Measurements from ENCODE around the gene PRSS27. TPM values are rescaled to one million over a fixed set of nuclear protein-coding genes. Genes with fewer than 3 reads are reported as not detected.
"Not testable (repeated sequence)": the region's sequence is repeated elsewhere in the genome, so short reads cannot be mapped to it uniquely, and the experiment has no call there.

Gene PRSS27
- total and polyA plus RNA-seq, 4 experiments from 2014 or later, result 0.61 to 0.96 TPM; not detected in 2

- CTCF ChIA-PET (ENCODE audit: partially characterized antibody), result no interaction called here
- H3K4me1 ChIP-seq (ENCODE audit: insufficient read depth, low read length), result no peaks in the 10 kb centered on the region
- Mint-ChIP-seq H3K4me1 (no peaks in the 10 kb centered on the region), H3K4me3 (no peak overlapping the region), H3K27ac (no peak overlapping the region), H3K9me3 (peaks cover 0 to 2% (median 0%) of the 10 kb centered on the region in 8 donors), H3K36me3 (peaks cover 17 to 36% of the 10 kb centered on the region in 2 donors), H3K27me3 (no peaks in the 10 kb centered on the region)
- H3K27ac ChIP-seq (ENCODE audit: low read depth, low read length), result no peak overlapping the region
- H3K9me3 ChIP-seq (ENCODE audit: control insufficient read depth in 1 of 2, low read length in 2 of 2), result no peaks in the 10 kb centered on the region
- POLR2A ChIA-PET (ENCODE audit: partially characterized antibody), result no interaction called here
- H3K4me3 ChIP-seq (ENCODE audit: low read length in 2 of 2), result no peak overlapping the region
- intact Hi-C loops (cut with micrococcal nuclease), result no loop called here
- DNase-seq, result peak in 1 of 5 donors; percentile 32
- H3K27me3 ChIP-seq (ENCODE audit: insufficient read depth, low read length), result no peaks in the 10 kb centered on the region
- H3K36me3 ChIP-seq (ENCODE audit: insufficient read depth, low read length), result peaks cover 47% of the 10 kb centered on the region
Measured at GRCh38 chr16:2699791-2700600, 20.0 kb downstream of the PRSS27 start.

DNA sequence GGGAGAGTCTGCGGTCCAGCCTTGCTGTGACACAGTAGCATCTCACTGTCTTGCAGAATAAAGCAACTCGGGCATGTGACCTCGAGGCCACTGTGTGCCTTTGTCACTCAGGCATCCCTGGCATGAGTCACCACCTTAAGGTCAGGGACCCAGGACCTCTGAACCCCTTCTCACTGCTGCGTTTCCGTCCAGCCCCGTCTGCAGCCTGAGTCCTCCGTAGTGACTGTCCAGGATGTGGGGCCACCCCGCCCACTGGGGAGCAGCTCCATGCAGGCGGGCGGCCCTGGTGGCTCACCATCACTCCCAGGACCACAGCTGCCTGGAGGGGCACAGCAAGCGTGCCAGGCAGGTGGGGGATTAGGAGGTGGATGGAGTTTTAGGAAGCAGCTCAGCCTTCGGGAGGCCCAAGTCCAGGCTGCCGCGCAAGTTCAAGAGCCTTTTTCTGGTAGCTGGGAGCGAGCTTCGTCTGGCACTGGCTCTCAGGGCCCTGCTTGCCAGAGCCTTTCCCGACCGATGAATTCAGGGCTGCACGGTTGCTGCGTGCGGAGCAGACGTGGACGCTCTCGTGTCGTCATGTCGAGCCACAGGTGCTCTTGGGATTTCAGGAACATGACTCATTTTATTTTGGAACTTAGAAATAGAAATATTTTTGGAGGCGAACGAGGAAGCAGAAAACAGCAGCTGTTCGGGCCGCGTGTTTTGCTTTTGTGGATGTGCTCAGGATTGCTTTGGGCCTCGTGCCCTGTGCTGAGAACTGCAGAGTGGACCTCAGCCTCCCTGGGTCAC lies 20.9 kb downstream of the PRSS27 start:
- Histone ChIP-seq H3K36me3 (ENCODE audit: insufficient read depth, low read length) (peaks cover 47% of the 10 kb centered on the region), H3K27me3 (ENCODE audit: insufficient read depth, low read length) (no peaks in the 10 kb centered on the region), H3K9me3 (ENCODE audit: control insufficient read depth in 1 of 2, low read length in 2 of 2) (no peaks in the 10 kb centered on the region), H3K4me3 (ENCODE audit: low read length in 2 of 2) (no peak overlapping the region), H3K4me1 (ENCODE audit: insufficient read depth, low read length) (no peaks in the 10 kb centered on the region), H3K27ac (ENCODE audit: low read depth, low read length) (no peak overlapping the region)
- no peak overlapping the region for H3K4me3 Mint-ChIP-seq
- ChIA-PET POLR2A (ENCODE audit: partially characterized antibody) (interaction anchor here (0.6 kb wide), 1 partner anchor 80 kb away, joined by 4 read pairs; no protein-coding TSS in a partner anchor), CTCF (ENCODE audit: partially characterized antibody) (no interaction called here)
- peaks cover 17 to 36% of the 10 kb centered on the region in 2 donors for H3K36me3 Mint-ChIP-seq
- H3K4me1 Mint-ChIP-seq, result no peaks in the 10 kb centered on the region
- DNase-seq, result peak in 1 of 5 donors; percentile 35
- intact Hi-C loops (cut with micrococcal nuclease), result no loop called here
- peaks cover 0 to 2% (median 0%) of the 10 kb centered on the region in 8 donors for H3K9me3 Mint-ChIP-seq
- H3K27me3 Mint-ChIP-seq, result no peaks in the 10 kb centered on the region
- no peak overlapping the region for H3K27ac Mint-ChIP-seq

DNA sequence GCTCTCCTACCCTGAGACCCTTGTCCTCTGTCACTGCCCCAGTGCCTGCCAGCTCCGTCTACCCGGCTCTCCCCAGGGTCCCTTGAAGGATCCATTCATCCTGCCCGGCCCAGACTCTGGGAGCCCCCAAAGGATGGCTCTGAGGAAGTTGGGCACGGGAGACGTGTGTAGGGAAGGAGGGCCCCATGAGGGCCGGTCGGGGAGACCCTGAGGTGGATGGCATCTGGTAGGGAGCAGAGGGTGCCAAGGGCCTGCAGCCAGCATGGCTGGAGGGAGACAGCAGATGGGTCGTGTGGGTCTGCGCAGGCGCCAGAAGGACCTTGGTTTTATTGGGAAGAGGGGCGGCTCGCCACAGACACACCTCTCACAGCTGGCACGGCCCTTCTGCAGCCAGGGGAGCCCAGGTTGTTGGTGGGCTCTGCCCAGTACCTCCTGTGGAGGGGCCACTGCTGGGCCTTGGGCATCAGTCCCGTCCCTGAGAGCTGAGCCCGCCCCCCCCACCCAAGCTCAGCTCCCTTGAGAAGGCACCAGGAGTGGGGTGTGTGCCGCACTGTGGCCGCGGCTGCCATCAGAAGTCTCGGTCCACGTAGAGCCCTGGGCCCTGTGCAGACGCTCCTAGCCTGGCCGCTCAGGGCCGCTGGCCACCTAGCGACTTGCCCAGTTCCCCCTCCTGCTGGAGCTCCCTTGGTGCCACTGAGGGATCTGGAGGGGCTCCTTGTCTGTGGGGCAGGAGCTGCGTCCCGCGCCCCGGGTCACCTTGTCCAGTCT lies 21.7 kb downstream of the PRSS27 start:
- peaks cover 46% of the 10 kb centered on the region for H3K36me3 ChIP-seq (ENCODE audit: insufficient read depth, low read length)
- POLR2A ChIA-PET (ENCODE audit: partially characterized antibody), result no interaction called here
- CTCF ChIA-PET (ENCODE audit: partially characterized antibody), result no interaction called here

GRCh38 chr16:2697401-2697948 lies 22.5 kb downstream of the PRSS27 start:
- intact Hi-C loops (cut with micrococcal nuclease), result no loop called here
- no peaks in the 10 kb centered on the region for H3K27me3 ChIP-seq (ENCODE audit: insufficient read depth, low read length)
- ChIA-PET CTCF (ENCODE audit: partially characterized antibody) (no interaction called here), POLR2A (ENCODE audit: partially characterized antibody) (no interaction called here)
- H3K36me3 ChIP-seq (ENCODE audit: insufficient read depth, low read length), result peaks cover 39% of the 10 kb centered on the region
- Mint-ChIP-seq H3K9me3 (peaks cover 0 to 4% (median 0%) of the 10 kb centered on the region in 8 donors), H3K36me3 (peaks cover 17 to 29% of the 10 kb centered on the region in 2 donors), H3K4me1 (peaks cover 0 to 4% (median under 1%) of the 10 kb centered on the region in 4 donors), H3K4me3 (no peak overlapping the region), H3K27ac (no peak overlapping the region), H3K27me3 (no peaks in the 10 kb centered on the region)
- no peak overlapping the region for H3K4me3 ChIP-seq (ENCODE audit: low read length in 2 of 2)
- no peak overlapping the region for H3K27ac ChIP-seq (ENCODE audit: low read depth, low read length)
- H3K4me1 ChIP-seq (ENCODE audit: insufficient read depth, low read length), result no peaks in the 10 kb centered on the region
- H3K9me3 ChIP-seq (ENCODE audit: control insufficient read depth in 1 of 2, low read length in 2 of 2), result no peaks in the 10 kb centered on the region
- DNase-seq, result peak in 1 of 5 donors; percentile 6

More for the DNA sequence above, 21.7 kb downstream of the PRSS27 start:
- no peak overlapping the region for H3K4me3 Mint-ChIP-seq
- no peak overlapping the region for H3K27ac Mint-ChIP-seq
- no peaks in the 10 kb centered on the region for H3K27me3 Mint-ChIP-seq
- H3K9me3 Mint-ChIP-seq, result peaks cover 0 to 4% (median 0%) of the 10 kb centered on the region in 8 donors
- peak in 1 of 5 donors; percentile 22 for DNase-seq
- H3K4me1 Mint-ChIP-seq, result peaks cover 0 to 4% (median under 1%) of the 10 kb centered on the region in 4 donors
- Histone ChIP-seq H3K27ac (ENCODE audit: low read depth, low read length) (no peak overlapping the region), H3K27me3 (ENCODE audit: insufficient read depth, low read length) (no peaks in the 10 kb centered on the region), H3K4me1 (ENCODE audit: insufficient read depth, low read length) (no peaks in the 10 kb centered on the region), H3K9me3 (ENCODE audit: control insufficient read depth in 1 of 2, low read length in 2 of 2) (no peaks in the 10 kb centered on the region), H3K4me3 (ENCODE audit: low read length in 2 of 2) (no peak overlapping the region)
- H3K36me3 Mint-ChIP-seq, result peaks cover 17 to 33% of the 10 kb centered on the region in 2 donors
- intact Hi-C loops (cut with micrococcal nuclease), result no loop called here

- intact Hi-C loops (cut with micrococcal nuclease); H3K4me3 Mint-ChIP-seq; H3K9me3 Mint-ChIP-seq; POLR2A ChIA-PET (ENCODE audit: partially characterized antibody); H3K9me3 ChIP-seq (ENCODE audit: control insufficient read depth in 1 of 2, low read length in 2 of 2); H3K27ac ChIP-seq (ENCODE audit: low read depth, low read length); H3K27ac Mint-ChIP-seq; DNase-seq; H3K4me1 ChIP-seq (ENCODE audit: insufficient read depth, low read length); H3K4me3 ChIP-seq (ENCODE audit: low read length in 2 of 2); H3K27me3 ChIP-seq (ENCODE audit: insufficient read depth, low read length); CTCF ChIA-PET (ENCODE audit: partially characterized antibody); H3K27me3 Mint-ChIP-seq; H3K4me1 Mint-ChIP-seq: not testable (repeated sequence)
- peaks cover 35% of the 10 kb centered on the region for H3K36me3 ChIP-seq (ENCODE audit: insufficient read depth, low read length)
- H3K36me3 Mint-ChIP-seq, result peaks cover 17 to 24% of the 10 kb centered on the region in 2 donors
Measured at GRCh38 chr16:2696601-2697250, 23.3 kb downstream of the PRSS27 start.

GRCh38 chr16:2692948-2693651 lies 26.9 kb downstream of the PRSS27 start:
- H3K9me3 Mint-ChIP-seq, result peaks cover 0 to 4% (median 0%) of the 10 kb centered on the region in 8 donors
- H3K4me1 Mint-ChIP-seq, result peaks cover 0 to 9% (median 2%) of the 10 kb centered on the region in 4 donors
- CTCF ChIA-PET (ENCODE audit: partially characterized antibody), result no interaction called here
- H3K27me3 Mint-ChIP-seq, result no peaks in the 10 kb centered on the region
- DNase-seq, result no peak
- intact Hi-C loops (cut with micrococcal nuclease), result no loop called here
- no peak overlapping the region for H3K27ac Mint-ChIP-seq
- POLR2A ChIA-PET (ENCODE audit: partially characterized antibody), result no interaction called here
- Histone ChIP-seq H3K36me3 (ENCODE audit: insufficient read depth, low read length) (peaks cover 12% of the 10 kb centered on the region), H3K9me3 (ENCODE audit: control insufficient read depth in 1 of 2, low read length in 2 of 2) (no peaks in the 10 kb centered on the region), H3K27me3 (ENCODE audit: insufficient read depth, low read length) (no peaks in the 10 kb centered on the region), H3K27ac (ENCODE audit: low read depth, low read length) (no peak overlapping the region), H3K4me3 (ENCODE audit: low read length in 2 of 2) (no peak overlapping the region), H3K4me1 (ENCODE audit: insufficient read depth, low read length) (no peaks in the 10 kb centered on the region)
- peaks cover 13 to 16% of the 10 kb centered on the region in 2 donors for H3K36me3 Mint-ChIP-seq
- H3K4me3 Mint-ChIP-seq, result no peak overlapping the region
